GM13976 (cell line): ENCODE measurements around the gene CADM4.
"Not testable (repeated sequence)": the region's sequence is repeated elsewhere in the genome, so short reads cannot be mapped to it uniquely, and the experiment has no call there.

Experiments used
- DNase-seq: peaks from one replicate; pipeline ENCODE4 v3.0.0; 2012; ENCODE audit warnings: low spot score
- CTCF ChIP-seq: IDR thresholded peaks from 2 replicates; pipeline ENCODE4 v1.5.1; 2012; ENCODE audit warnings: borderline replicate concordance, mild to moderate bottlenecking; ENCODE audit not compliant: insufficient read depth; ENCODE audit errors: extremely low read depth, missing control alignments, control extremely low read depth
- in situ Hi-C: fragments of 300-500 bp; cut with MboI; formaldehyde crosslinking; loops from one replicate; pipeline ENCODE4 v1.12.0; 2022; ENCODE audit warnings: low sequenced_read_pairs, mixed read lengths, inconsistent platforms; ENCODE audit not compliant: unreplicated experiment

Gene CADM4

DNA sequence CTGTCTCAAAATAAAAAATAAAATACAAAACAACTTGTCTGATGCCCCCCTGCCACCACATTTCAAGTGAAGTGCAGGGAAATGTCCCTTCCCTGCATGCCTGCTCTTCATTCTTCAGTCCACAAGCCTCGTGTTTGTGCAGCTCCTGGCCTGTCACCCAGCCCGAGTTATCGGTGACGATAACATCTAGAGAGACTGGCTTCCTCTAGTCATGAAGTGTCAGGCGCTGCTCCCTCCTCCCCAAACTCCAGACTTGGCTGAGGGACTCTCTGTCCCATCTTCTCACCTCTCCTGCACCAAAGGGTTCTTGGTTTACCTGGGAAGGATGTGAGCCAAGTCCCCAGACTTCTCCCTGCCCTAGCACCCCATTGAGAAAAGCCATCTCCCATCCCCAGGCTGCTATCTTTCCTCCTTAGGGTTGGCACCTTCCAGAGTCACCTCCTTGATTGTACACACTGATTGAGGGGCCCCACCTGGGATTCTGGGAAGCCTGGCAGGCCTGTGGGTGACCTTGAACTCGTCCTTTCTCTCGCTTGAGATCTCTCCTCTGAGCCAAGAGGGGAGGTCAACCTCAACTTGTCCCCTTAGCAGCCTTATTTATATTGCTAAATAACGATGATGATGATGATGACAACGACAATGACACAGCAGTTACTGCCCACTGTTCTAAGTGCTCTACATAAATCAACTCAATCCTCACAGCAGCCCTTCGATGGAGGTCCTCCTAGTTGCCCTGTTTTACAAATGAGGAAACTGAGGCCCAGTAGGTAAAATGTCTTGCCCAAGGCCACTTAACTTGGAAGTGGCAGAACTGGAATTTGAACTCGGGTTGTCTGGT, 43.4 kb upstream of the CADM4 start:
- TF ChIP-seq CTCF: no peak
- no peak for DNase-seq
- in situ Hi-C loops: no loop called here

GRCh38 chr19:43682269-43682668, 42.6 kb upstream of the CADM4 start:
- DNase-seq, in situ Hi-C loops: not testable (repeated sequence)

DNA sequence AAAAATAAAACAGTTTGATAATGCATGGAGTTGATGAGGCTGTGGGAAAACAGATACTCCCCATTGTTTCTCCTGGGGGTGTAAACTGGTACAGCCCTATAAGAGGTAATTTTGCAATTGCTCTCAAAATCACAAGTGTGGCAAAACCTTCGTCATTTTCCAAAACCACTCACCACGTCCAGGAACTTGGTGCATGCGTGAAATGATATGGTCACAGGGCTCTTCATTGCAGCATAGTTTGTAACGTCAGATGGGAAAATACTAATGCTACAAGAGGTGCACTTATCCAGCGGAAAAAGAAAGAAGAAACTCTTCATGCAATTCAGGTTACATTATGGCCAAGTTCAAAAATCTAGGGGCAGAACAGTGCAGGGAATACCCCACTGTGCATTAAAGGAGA, 42.2 kb upstream of the CADM4 start:
- in situ Hi-C loops: no loop called here
- no peak for DNase-seq
- no peak for TF ChIP-seq CTCF

GRCh38 chr19:43678512-43679261, 39.0 kb upstream of the CADM4 start:
- in situ Hi-C loops: no loop called here

GRCh38 chr19:43675906-43676305, 36.3 kb upstream of the CADM4 start:
- in situ Hi-C loops: no loop called here
- no peak for DNase-seq
- no peak for TF ChIP-seq CTCF

More at GRCh38 chr19:43678512-43679261, 39.0 kb upstream of the CADM4 start:
- TF ChIP-seq CTCF: no peak
- DNase-seq: no peak

DNA sequence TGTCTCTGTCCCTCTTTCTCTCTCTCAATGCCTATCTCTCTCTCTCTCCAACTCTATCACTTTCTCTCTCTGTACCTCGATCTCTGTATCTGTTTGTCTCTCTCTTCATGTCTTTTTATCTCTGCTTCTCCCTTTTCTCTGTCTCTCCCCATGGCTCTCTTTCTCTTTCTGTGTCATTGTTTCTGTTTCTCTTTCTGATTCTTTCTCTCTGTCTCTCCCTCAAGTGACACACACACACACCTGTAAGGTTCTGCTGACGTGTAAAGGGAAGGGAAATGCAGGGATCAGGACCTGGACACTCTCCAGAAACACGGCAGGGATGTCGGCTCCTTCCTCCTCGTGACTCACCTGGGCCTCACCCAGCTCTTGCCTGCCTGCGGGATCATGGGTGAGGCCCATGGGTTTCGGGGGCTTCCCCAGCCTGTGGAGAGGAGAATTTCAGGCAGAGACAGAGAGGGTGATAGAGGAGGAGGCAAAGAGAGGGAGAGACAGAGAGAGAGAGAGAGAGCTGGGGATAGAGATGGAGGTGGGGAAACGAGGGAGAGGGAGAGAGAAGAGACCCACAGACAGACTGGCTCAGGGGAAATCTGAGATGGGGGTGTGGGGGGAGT, 35.7 kb upstream of the CADM4 start:
- in situ Hi-C loops: no loop called here
- peak; percentile 62 for DNase-seq
- TF ChIP-seq CTCF: no peak
